SIG-M5 treated with dmso at 0.1 percent for 504 hours (cell line): ENCODE data around the gene CHST12.

Experiments
- DNase-seq: peaks from one replicate; lab custom pipeline; 2025; ENCODE audit not compliant: unreplicated experiment; lab: John Stamatoyannopoulos, UW

Gene CHST12

GRCh38 chr7:2460188-2460587 is 56.8 kb downstream of the CHST12 start:
- DNase-seq, result no peak

- no peak for DNase-seq
Measured at GRCh38 chr7:2460641-2461040, 57.2 kb downstream of the CHST12 start.

GRCh38 chr7:2461268-2462026 is 58.0 kb downstream of the CHST12 start:
- DNase-seq, result no peak

GRCh38 chr7:2462731-2463130 is 59.3 kb downstream of the CHST12 start:
- DNase-seq, result no peak

- no peak for DNase-seq
Measured at GRCh38 chr7:2465928-2466327, 62.5 kb downstream of the CHST12 start.

- no peak for DNase-seq
Measured at GRCh38 chr7:2466675-2467074, 63.3 kb downstream of the CHST12 start.

- DNase-seq, result no peak
Measured at GRCh38 chr7:2468227-2468626, 64.8 kb downstream of the CHST12 start.

GRCh38 chr7:2469460-2470203 is 66.2 kb downstream of the CHST12 start:
- DNase-seq, result peak; percentile 3

GRCh38 chr7:2470204-2471021 is 67.0 kb downstream of the CHST12 start:
- DNase-seq, result no peak

GRCh38 chr7:2471022-2471329 is 67.6 kb downstream of the CHST12 start:
- DNase-seq, result peak; percentile 2

- no peak for DNase-seq
Measured at GRCh38 chr7:2471396-2471795, 68.0 kb downstream of the CHST12 start.

- no peak for DNase-seq
Measured at GRCh38 chr7:2472739-2473138, 69.3 kb downstream of the CHST12 start.

- DNase-seq, result no peak
Measured at GRCh38 chr7:2473496-2474180, 70.2 kb downstream of the CHST12 start.

- no peak for DNase-seq
Measured at GRCh38 chr7:2474224-2474623, 70.8 kb downstream of the CHST12 start.

- no peak for DNase-seq
Measured at GRCh38 chr7:2474813-2475677, 71.6 kb downstream of the CHST12 start.

- DNase-seq, result no peak
Measured at GRCh38 chr7:2475678-2476015, 72.2 kb downstream of the CHST12 start.

- no peak for DNase-seq
Measured at GRCh38 chr7:2476298-2476697, 72.9 kb downstream of the CHST12 start, which contains the start of gene GRIFIN. Gene GRIFIN (minus strand): TSS chr7:2476398. CDS start chr7:2476383, 15 bp downstream.

- DNase-seq, result no peak
Measured at GRCh38 chr7:2476776-2477446, 73.5 kb downstream of the CHST12 start.

- peak; percentile 14 for DNase-seq
Measured at GRCh38 chr7:2477447-2478398, 74.3 kb downstream of the CHST12 start.
